ENCODE data around the gene CPZ. TPM values are rescaled to one million over a fixed set of nuclear protein-coding genes. Genes with fewer than 3 reads are reported as not detected.

Gene CPZ
- total and polyA plus RNA-seq, 2 donors (not counting 1 experiment from before 2014, with no cell fraction given) = not detected

GRCh38 chr4:8642651-8643321 lies 50.2 kb downstream of the CPZ start:
- H4K20me1 ChIP-seq (ENCODE audit: control insufficient read depth, insufficient read depth, low read length, poor library complexity, severe bottlenecking) = no peaks in the 10 kb centered on the region
- no peaks in the 10 kb centered on the region for H3K27me3 Mint-ChIP-seq
- CTCF ChIA-PET = no interaction called here
- no peak overlapping the region for H3K27ac ChIP-seq (ENCODE audit: low read length in 2 of 2)
- peaks cover 0 to 8% (median 0%) of the 10 kb centered on the region in 3 donors for H3K9me3 ChIP-seq (ENCODE audit: control extremely low read depth in 1 of 3, control insufficient read depth in 2 of 3, insufficient read depth in 1 of 3, low read length in 2 of 3)
- H2AFZ ChIP-seq (ENCODE audit: insufficient read depth, low read depth, low read length, poor library complexity, severe bottlenecking) = no peak overlapping the region
- H3K4me3 ChIP-seq (ENCODE audit: control extremely low read depth in 1 of 5, extremely low read depth in 1 of 5, insufficient read depth in 1 of 5, low read depth in 2 of 5, low read length in 4 of 5) = no peak overlapping the region
- no peaks in the 10 kb centered on the region for H3K27me3 ChIP-seq (replicated peaks in 1 of 4; ENCODE audit: control extremely low read depth in 1 of 4, control insufficient read depth in 3 of 4, insufficient read depth in 4 of 4, low read length in 3 of 4)
- no peak overlapping the region for H3K4me2 ChIP-seq (replicated peaks; ENCODE audit: low read depth, low read length, poor library complexity, severe bottlenecking)
- intact Hi-C loops (cut with micrococcal nuclease) = no loop called here
- H3K4me1 ChIP-seq (ENCODE audit: control insufficient read depth in 2 of 2, insufficient read depth in 2 of 2, low read length in 2 of 2) = no peaks in the 10 kb centered on the region
- POLR2A ChIA-PET = no interaction called here
- no peak for ATAC-seq (ENCODE audit: low read depth)
- no peaks in the 10 kb centered on the region for H3K79me2 ChIP-seq (ENCODE audit: control insufficient read depth, insufficient read depth, low read length)
- H3K36me3 ChIP-seq (replicated peaks in 1 of 2; ENCODE audit: control extremely low read depth in 1 of 2, control insufficient read depth in 1 of 2, extremely low read depth in 1 of 2, insufficient read depth in 2 of 2, low read length in 1 of 2) = no peaks in the 10 kb centered on the region
- H3K9ac ChIP-seq (ENCODE audit: low read length) = no peak overlapping the region
- no peak for TF ChIP-seq EZH2 (IDR thresholded peaks at IDR 0.05; ENCODE audit: borderline replicate concordance, insufficient read depth, low read depth, low read length, poor library complexity, severe bottlenecking)
- TF ChIP-seq CTCF (IDR thresholded peaks at IDR 0.05) = no peak
- no peaks in the 10 kb centered on the region for H3K4me1 Mint-ChIP-seq
- H3K27ac Mint-ChIP-seq = no peak overlapping the region
- H3K9me3 Mint-ChIP-seq (ENCODE audit: insufficient read depth) = no peaks in the 10 kb centered on the region
- WGBS (ENCODE audit: insufficient coverage) = 76% methylated on average over 8 of the region's 12 CpGs
- no peak for DNase-seq
- no peak overlapping the region for H3K4me3 Mint-ChIP-seq

DNA sequence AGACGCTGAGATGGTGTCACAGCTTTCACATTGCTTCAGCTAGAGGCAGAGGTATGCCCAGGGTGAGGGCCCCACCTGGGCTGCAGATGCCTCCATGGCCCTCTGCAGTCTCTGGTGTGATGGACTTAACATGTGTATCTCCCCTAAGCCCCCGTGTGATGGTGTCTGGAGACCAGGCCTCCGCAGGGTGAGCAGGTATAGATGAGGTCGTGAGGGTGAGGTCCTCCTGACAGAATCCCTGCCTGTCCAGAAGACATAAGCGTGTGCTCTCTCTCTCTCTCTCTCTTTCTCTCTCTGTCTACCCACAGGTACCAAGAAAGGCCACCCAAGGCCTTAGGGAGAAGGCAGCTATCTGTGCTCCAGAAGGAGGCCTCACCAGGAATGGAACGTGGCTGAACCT lies 50.9 kb downstream of the CPZ start:
- 89% methylated on average over 4 of the region's 6 CpGs for WGBS (ENCODE audit: insufficient coverage)
- H3K4me1 Mint-ChIP-seq = no peaks in the 10 kb centered on the region
- no peak overlapping the region for H3K4me2 ChIP-seq (replicated peaks; ENCODE audit: low read depth, low read length, poor library complexity, severe bottlenecking)
- H3K27me3 Mint-ChIP-seq = no peaks in the 10 kb centered on the region
- H3K4me3 Mint-ChIP-seq = no peak overlapping the region
- ATAC-seq (ENCODE audit: low read depth) (no peak), DNase-seq (no peak)
- no peak overlapping the region for H2AFZ ChIP-seq (ENCODE audit: insufficient read depth, low read depth, low read length, poor library complexity, severe bottlenecking)
- H3K79me2 ChIP-seq (ENCODE audit: control insufficient read depth, insufficient read depth, low read length) = no peaks in the 10 kb centered on the region
- H3K27ac ChIP-seq (ENCODE audit: low read length in 2 of 2) = no peak overlapping the region
- H3K36me3 ChIP-seq (replicated peaks in 1 of 2; ENCODE audit: control extremely low read depth in 1 of 2, control insufficient read depth in 1 of 2, extremely low read depth in 1 of 2, insufficient read depth in 2 of 2, low read length in 1 of 2) = no peaks in the 10 kb centered on the region
- no peak for TF ChIP-seq EZH2 (IDR thresholded peaks at IDR 0.05; ENCODE audit: borderline replicate concordance, insufficient read depth, low read depth, low read length, poor library complexity, severe bottlenecking)
- no peak for TF ChIP-seq CTCF (IDR thresholded peaks at IDR 0.05)
- no peaks in the 10 kb centered on the region for H3K27me3 ChIP-seq (replicated peaks in 1 of 4; ENCODE audit: control extremely low read depth in 1 of 4, control insufficient read depth in 3 of 4, insufficient read depth in 4 of 4, low read length in 3 of 4)
- CTCF ChIA-PET = no interaction called here
- H3K9me3 ChIP-seq (ENCODE audit: control extremely low read depth in 1 of 3, control insufficient read depth in 2 of 3, insufficient read depth in 1 of 3, low read length in 2 of 3) = peaks cover 0 to 8% (median 0%) of the 10 kb centered on the region in 3 donors
- POLR2A ChIA-PET = no interaction called here
- H4K20me1 ChIP-seq (ENCODE audit: control insufficient read depth, insufficient read depth, low read length, poor library complexity, severe bottlenecking) = no peaks in the 10 kb centered on the region
- intact Hi-C loops (cut with micrococcal nuclease) = no loop called here
- no peak overlapping the region for H3K27ac Mint-ChIP-seq
- no peak overlapping the region for H3K4me3 ChIP-seq (ENCODE audit: control extremely low read depth in 1 of 5, extremely low read depth in 1 of 5, insufficient read depth in 1 of 5, low read depth in 2 of 5, low read length in 4 of 5)
- H3K9me3 Mint-ChIP-seq (ENCODE audit: insufficient read depth) = no peaks in the 10 kb centered on the region
- no peaks in the 10 kb centered on the region for H3K4me1 ChIP-seq (ENCODE audit: control insufficient read depth in 2 of 2, insufficient read depth in 2 of 2, low read length in 2 of 2)
- no peak overlapping the region for H3K9ac ChIP-seq (ENCODE audit: low read length)
